ENCODE measurements around the gene UQCR11. TPM values are rescaled to one million over a fixed set of nuclear protein-coding genes. Genes with fewer than 3 reads are reported as not detected.

Gene UQCR11
- total and polyA plus RNA-seq, 2 experiments from 2014 or later: 56.6 to 684 TPM

DNA sequence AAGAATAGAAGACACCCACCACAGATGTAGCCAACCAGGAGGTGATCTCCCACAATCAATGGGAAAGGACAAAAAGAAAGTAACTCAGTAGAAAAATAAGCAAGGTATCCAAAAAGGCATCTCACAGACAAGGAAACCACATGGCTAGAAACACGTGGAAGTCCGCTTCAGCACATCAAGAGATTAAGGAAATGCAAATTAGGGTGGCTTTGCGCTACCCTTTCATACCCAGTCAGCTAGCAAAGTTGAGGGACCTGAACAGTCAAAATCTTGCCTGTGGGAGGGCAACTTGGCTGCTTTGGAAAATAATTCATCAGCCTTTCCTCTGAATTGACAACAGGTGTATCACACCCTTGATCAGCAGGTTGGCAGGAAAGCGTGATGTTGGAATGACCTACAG, 11.6 kb upstream of the UQCR11 start:
- H3K36me3 ChIP-seq (replicated peaks; ENCODE audit: insufficient read depth, low read depth): no peaks in the 10 kb centered on the region
- no peak overlapping the region for H3K4me2 ChIP-seq
- no peaks in the 10 kb centered on the region for H3K4me1 ChIP-seq (ENCODE audit: insufficient read depth)
- H3K27me3 ChIP-seq: no peaks in the 10 kb centered on the region
- no peak overlapping the region for H2AFZ ChIP-seq
- no peaks in the 10 kb centered on the region for H3K9me3 ChIP-seq (ENCODE audit: low read depth)
- H4K20me1 ChIP-seq (ENCODE audit: insufficient read depth, poor library complexity, severe bottlenecking): peaks cover 3% of the 10 kb centered on the region
- no peak overlapping the region for H3K4me3 ChIP-seq
- no peak for DNase-seq (ENCODE audit: low spot score)
- no peak overlapping the region for H3K27ac ChIP-seq
- H3K79me2 ChIP-seq: no peaks in the 10 kb centered on the region
- TF ChIP-seq, protein P1, sequence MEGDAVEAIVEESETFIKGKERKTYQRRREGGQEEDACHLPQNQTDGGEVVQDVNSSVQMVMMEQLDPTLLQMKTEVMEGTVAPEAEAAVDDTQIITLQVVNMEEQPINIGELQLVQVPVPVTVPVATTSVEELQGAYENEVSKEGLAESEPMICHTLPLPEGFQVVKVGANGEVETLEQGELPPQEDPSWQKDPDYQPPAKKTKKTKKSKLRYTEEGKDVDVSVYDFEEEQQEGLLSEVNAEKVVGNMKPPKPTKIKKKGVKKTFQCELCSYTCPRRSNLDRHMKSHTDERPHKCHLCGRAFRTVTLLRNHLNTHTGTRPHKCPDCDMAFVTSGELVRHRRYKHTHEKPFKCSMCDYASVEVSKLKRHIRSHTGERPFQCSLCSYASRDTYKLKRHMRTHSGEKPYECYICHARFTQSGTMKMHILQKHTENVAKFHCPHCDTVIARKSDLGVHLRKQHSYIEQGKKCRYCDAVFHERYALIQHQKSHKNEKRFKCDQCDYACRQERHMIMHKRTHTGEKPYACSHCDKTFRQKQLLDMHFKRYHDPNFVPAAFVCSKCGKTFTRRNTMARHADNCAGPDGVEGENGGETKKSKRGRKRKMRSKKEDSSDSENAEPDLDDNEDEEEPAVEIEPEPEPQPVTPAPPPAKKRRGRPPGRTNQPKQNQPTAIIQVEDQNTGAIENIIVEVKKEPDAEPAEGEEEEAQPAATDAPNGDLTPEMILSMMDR (IDR thresholded peaks at IDR 0.05; ENCODE audit: poor library complexity): no peak
- no peak for TF ChIP-seq EZH2 (IDR thresholded peaks at IDR 0.05; ENCODE audit: borderline replicate concordance)
- TF ChIP-seq EZH2phosphoT487 (IDR thresholded peaks at IDR 0.05; ENCODE audit: low read depth, severe bottlenecking, unreplicated experiment): no peak
- WGBS (ENCODE audit: low lambda C conversion rate, missing lambda C conversion rate): 96% methylated on average over 4 of the region's 4 CpGs
- H3K9me2 ChIP-seq (replicated peaks; ENCODE audit: insufficient read depth): no peaks in the 10 kb centered on the region

DNA sequence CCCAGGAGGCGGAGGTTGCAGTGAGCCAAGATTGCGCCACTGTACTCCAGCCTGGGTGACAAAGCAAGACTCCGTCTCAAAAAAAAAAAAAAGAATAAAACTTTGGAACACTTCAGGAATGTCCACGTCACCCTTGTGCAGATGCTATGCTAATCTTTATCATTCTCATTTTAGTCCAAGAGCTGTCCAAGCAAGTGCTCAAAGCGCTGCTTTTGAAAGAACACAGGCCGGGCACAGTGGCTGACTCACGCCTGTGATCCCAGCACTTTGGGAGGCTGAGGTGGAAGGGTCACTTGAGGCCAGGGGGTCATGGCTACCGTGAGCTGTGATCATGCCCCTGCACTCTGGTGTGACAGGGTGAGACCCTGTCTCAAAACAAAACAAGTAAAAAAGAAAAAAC, 11.1 kb upstream of the UQCR11 start:
- Histone ChIP-seq H3K4me2 (no peak overlapping the region), H3K9me2 (replicated peaks; ENCODE audit: insufficient read depth) (no peaks in the 10 kb centered on the region), H3K27ac (no peak overlapping the region), H3K4me3 (no peak overlapping the region), H2AFZ (no peak overlapping the region), H3K79me2 (no peaks in the 10 kb centered on the region), H3K36me3 (replicated peaks; ENCODE audit: insufficient read depth, low read depth) (no peaks in the 10 kb centered on the region), H3K9me3 (ENCODE audit: low read depth) (no peaks in the 10 kb centered on the region), H4K20me1 (ENCODE audit: insufficient read depth, poor library complexity, severe bottlenecking) (peaks cover 3% of the 10 kb centered on the region), H3K4me1 (ENCODE audit: insufficient read depth) (no peaks in the 10 kb centered on the region), H3K27me3 (no peaks in the 10 kb centered on the region)
- DNase-seq (ENCODE audit: low spot score): no peak
- WGBS (ENCODE audit: low lambda C conversion rate, missing lambda C conversion rate): 87% methylated on average over 7 of the region's 8 CpGs
- TF ChIP-seq, protein P1 (IDR thresholded peaks at IDR 0.05; ENCODE audit: poor library complexity): no peak
- TF ChIP-seq EZH2phosphoT487 (IDR thresholded peaks at IDR 0.05; ENCODE audit: low read depth, severe bottlenecking, unreplicated experiment): no peak
- no peak for TF ChIP-seq EZH2 (IDR thresholded peaks at IDR 0.05; ENCODE audit: borderline replicate concordance)

DNA sequence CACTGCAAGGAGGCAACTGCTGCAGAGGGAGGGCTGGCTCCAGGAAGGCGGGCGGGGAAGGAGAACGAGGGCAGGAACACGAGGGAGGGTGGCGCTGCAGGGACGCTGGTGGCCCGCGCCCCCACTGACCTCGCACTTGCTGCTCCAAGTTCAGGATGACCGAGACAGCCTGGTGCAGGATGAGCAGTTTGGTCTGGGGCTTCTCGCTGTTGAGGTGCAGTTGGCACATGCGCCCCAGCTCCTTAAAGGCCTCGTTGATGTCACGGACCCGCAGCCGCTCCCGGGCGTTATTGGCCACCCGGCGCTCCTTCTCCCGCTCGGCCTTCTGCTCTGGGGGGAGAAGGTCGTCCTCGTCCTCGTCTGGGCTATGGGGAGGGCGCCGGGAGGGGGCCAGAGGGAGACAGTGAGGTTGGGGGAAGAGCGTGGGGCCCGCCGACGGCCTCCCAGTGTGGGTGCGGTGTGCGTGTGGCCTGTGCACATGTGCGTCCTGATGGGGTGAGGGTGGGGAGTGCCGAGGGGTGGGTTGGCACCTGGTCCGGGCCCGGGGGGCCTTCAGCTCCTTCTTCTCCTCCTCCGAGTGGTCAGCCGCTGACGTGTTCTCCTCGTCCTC, 10.0 kb upstream of the UQCR11 start:
- Histone ChIP-seq H4K20me1 (ENCODE audit: insufficient read depth, poor library complexity, severe bottlenecking) (peaks cover 3% of the 10 kb centered on the region), H3K4me3 (no peak overlapping the region), H3K79me2 (no peaks in the 10 kb centered on the region), H3K27me3 (no peaks in the 10 kb centered on the region), H3K9me3 (ENCODE audit: low read depth) (no peaks in the 10 kb centered on the region), H3K36me3 (replicated peaks; ENCODE audit: insufficient read depth, low read depth) (no peaks in the 10 kb centered on the region), H3K27ac (no peak overlapping the region), H3K4me2 (no peak overlapping the region), H2AFZ (no peak overlapping the region), H3K4me1 (ENCODE audit: insufficient read depth) (no peaks in the 10 kb centered on the region), H3K9me2 (replicated peaks; ENCODE audit: insufficient read depth) (no peaks in the 10 kb centered on the region)
- DNase-seq (ENCODE audit: low spot score): no peak
- WGBS (ENCODE audit: low lambda C conversion rate, missing lambda C conversion rate): 94% methylated on average over 21 of the region's 41 CpGs
- TF ChIP-seq, protein P1 (IDR thresholded peaks at IDR 0.05; ENCODE audit: poor library complexity): no peak
- TF ChIP-seq EZH2 (IDR thresholded peaks at IDR 0.05; ENCODE audit: borderline replicate concordance) (no peak), EZH2phosphoT487 (IDR thresholded peaks at IDR 0.05; ENCODE audit: low read depth, severe bottlenecking, unreplicated experiment) (no peak)

Measured in hepatocyte (in vitro differentiated cells).